HepG2 (cell line): ENCODE data around the gene PDGFD. TPM values are rescaled to one million over a fixed set of nuclear protein-coding genes. Genes with fewer than 3 reads are reported as not detected.

Experiments used
- ATAC-seq: fragments of 200-7000 bp; cut with Tn5 transposase; 3 replicates; pipeline ENCODE4 v1.9.1; 2020; ENCODE audit warnings: mild to moderate bottlenecking, moderate library complexity
- BruUV-seq: library from RNA; stranded (reverse); fragments of 400-500 nt; replicated peaks from 2 replicates; lab custom pipeline; 2021; lab: Mats Ljungman, UMichigan
- CTCF ChIA-PET: fragments of 300-600 bp; formaldehyde crosslinking; extraction: SDS; loops from one replicate; lab custom pipeline; 2021; ENCODE audit warnings: low total read pairs, inconsistent platforms, low intra/inter-chr PET ratio; lab: Yijun Ruan, JAX
- POLR2A ChIA-PET: fragments of 350-600 bp; sonication (Branson Sonifier 250); formaldehyde crosslinking; loops from one replicate; lab custom pipeline; 2020; ENCODE audit warnings: antibody characterized with exemption, inconsistent platforms; lab: Yijun Ruan, JAX
- DNase-seq: peaks from one replicate; pipeline ENCODE4 v3.0.0-alpha.2; 2015; ENCODE audit warnings: low spot score
- FAIRE-seq: peaks from 3 replicates; lab custom pipeline; 2011; peaks lifted over from hg19 to GRCh38; lab: Jason Lieb, UNC
- H2AFZ ChIP-seq: one replicate; pipeline ENCODE4 v1.6.1; 2011; ENCODE audit warnings: low read length, inconsistent platforms
- H3K27ac ChIP-seq: fragments of 300-600 bp; 3 replicates; pipeline ENCODE4 v1.8.0; 2011; ENCODE audit warnings: mixed run types, mild to moderate bottlenecking, mixed read lengths, low read length, inconsistent platforms; ENCODE audit not compliant: insufficient read depth; ENCODE audit errors: extremely low read length
- H3K27me3 ChIP-seq, 2 experiments: fragments of 200-600 bp in 1 of 2; 2 replicates in 1 of 2; 3 replicates in 1 of 2; pipeline versions ENCODE4 v1.6.0 to v1.8.0; 2011; ENCODE audit warnings: low read length in 2 of 2, mild to moderate bottlenecking in 2 of 2, moderate library complexity in 2 of 2, inconsistent platforms in 1 of 2; ENCODE audit not compliant: insufficient read depth in 2 of 2, control insufficient read depth in 1 of 2
- H3K36me3 ChIP-seq, 2 experiments: fragments of 200-600 bp in 1 of 2; replicated peaks in 1 of 2; 2 replicates in 1 of 2; 3 replicates in 1 of 2; pipeline versions ENCODE4 v1.5.1 to v1.8.0; 2011; ENCODE audit warnings: low read length in 2 of 2, inconsistent platforms in 1 of 2; ENCODE audit not compliant: insufficient read depth in 2 of 2, control insufficient read depth in 1 of 2
- H3K4me1 ChIP-seq: 2 replicates; pipeline ENCODE4 v1.5.1; 2012; ENCODE audit warnings: low read length, inconsistent platforms; ENCODE audit not compliant: insufficient read depth
- H3K4me2 ChIP-seq: 2 replicates; pipeline ENCODE4 v1.6.0; 2011; ENCODE audit warnings: low read depth, low read length, inconsistent platforms
- H3K4me3 ChIP-seq, 3 experiments: fragments of 200-600 bp in 1 of 3; sonication (generic), shearing (Covaris generic) in 1 of 3; replicated peaks in 1 of 3; 2 replicates each; pipeline ENCODE4 v1.5.1; 2011 to 2016; ENCODE audit warnings: low read length in 3 of 3, inconsistent platforms in 2 of 3, low read depth in 2 of 3, mild to moderate bottlenecking in 2 of 3, control low read depth in 1 of 3, mixed read lengths in 1 of 3; ENCODE audit not compliant: insufficient read depth in 1 of 3
- H3K79me2 ChIP-seq: one replicate; pipeline ENCODE4 v1.6.1; 2011; ENCODE audit warnings: low read length, inconsistent platforms; ENCODE audit not compliant: insufficient read depth
- H3K9ac ChIP-seq: 2 replicates; pipeline ENCODE4 v1.6.0; 2011; ENCODE audit warnings: mild to moderate bottlenecking, low read depth, low read length, inconsistent platforms; ENCODE audit not compliant: insufficient read depth
- H3K9me3 ChIP-seq: 2 replicates; pipeline ENCODE4 v1.5.1; 2012; ENCODE audit warnings: mild to moderate bottlenecking, low read length
- H4K20me1 ChIP-seq: 2 replicates; pipeline ENCODE4 v1.6.0; 2011; ENCODE audit warnings: inconsistent platforms, mild to moderate bottlenecking, low read length, moderate library complexity; ENCODE audit not compliant: insufficient read depth
- CENPBD1 ChIP-seq: sonication (generic); formaldehyde crosslinking; IDR thresholded peaks from 2 replicates; pipeline ENCODE4 v1.8.0; 2022; ENCODE audit warnings: missing genetic modification reagents, low read depth, mild to moderate bottlenecking, borderline replicate concordance
- ELF4 ChIP-seq: sonication (generic); formaldehyde crosslinking; IDR thresholded peaks from 2 replicates; pipeline ENCODE4 v1.5.0; 2020; ENCODE audit warnings: missing genetic modification reagents, mild to moderate bottlenecking, moderate library complexity, borderline replicate concordance
- PHF8 ChIP-seq: sonication (generic); formaldehyde crosslinking; IDR thresholded peaks from 2 replicates; pipeline ENCODE4 v1.5.0; 2020; ENCODE audit warnings: missing genetic modification reagents
- SMAD1 ChIP-seq: sonication (generic); formaldehyde crosslinking; IDR thresholded peaks from 2 replicates; pipeline ENCODE4 v1.4.0; 2020; ENCODE audit warnings: missing genetic modification reagents, low read depth, mild to moderate bottlenecking, borderline replicate concordance
- ZNF580 ChIP-seq: IDR thresholded peaks from 2 replicates; pipeline ENCODE4 v1.6.1; 2016; ENCODE audit warnings: low read depth, borderline replicate concordance
- ZNF740 ChIP-seq: sonication (generic); formaldehyde crosslinking; IDR thresholded peaks from 2 replicates; pipeline ENCODE4 v1.4.0; 2020; ENCODE audit warnings: missing genetic modification reagents
- ZNF749 ChIP-seq: sonication (generic); formaldehyde crosslinking; IDR thresholded peaks from 2 replicates; pipeline ENCODE4 v1.8.0; 2022; ENCODE audit warnings: mild to moderate bottlenecking, missing genetic modification reagents, moderate library complexity, borderline replicate concordance
- ZSCAN29 ChIP-seq: sonication (generic); formaldehyde crosslinking; conservative IDR thresholded peaks from 2 replicates; pipeline ENCODE4 v1.4.0; 2020; ENCODE audit warnings: mild to moderate bottlenecking, missing genetic modification reagents
- WGBS: methylation state at CpG from one replicate; pipeline ENCODE4 v1.1.6; 2017; ENCODE audit warnings: low lambda C conversion rate; 5-methylcytosine and 5-hydroxymethylcytosine counted together
- in situ Hi-C: cut with HindIII; loops from 2 replicates; pipeline ENCODE4 v1.10.0; 2017; ENCODE audit warnings: low pct_unique_long_range_greater_than_20kb; ENCODE audit not compliant: extremely low pct_ligation_motif_present
- intact Hi-C: fragments of 100-400 bp; cut with micrococcal nuclease; formaldehyde crosslinking; loops from one replicate; pipeline ENCODE4 v1.10.0; 2022; ENCODE audit not compliant: unreplicated experiment
- polyA plus RNA-seq, 8 experiments: library from polyadenylated mRNA; depleted of rRNA in 3 of 8; stranded (reverse) in 7 of 8; unstranded in 1 of 8; fragments of >200 nt; fragmentation: Illumina TruSeq in 4 of 8; extraction: Trizol in 4 of 8; gene quantifications; 2 replicates each; pipeline versions ENCODE4 v1.2.1 to v1.2.3, GENCODE V29; 2011 to 2016; ENCODE audit warnings: low read depth in 4 of 8, missing spikeins in 1 of 8, mixed read lengths in 1 of 8; ENCODE audit not compliant: insufficient read depth in 1 of 8
- total RNA-seq, 5 experiments: library from RNA; depleted of rRNA; stranded (reverse); fragments of >200 nt; fragmentation: Illumina TruSeq; extraction: Trizol; gene quantifications; 2 replicates each; pipeline ENCODE4 v1.2.3, GENCODE V29; 2016; ENCODE audit warnings: low read depth in 1 of 5

Gene PDGFD
- total and polyA plus RNA-seq, 2 of the 13 experiments (the other 11 are each of a cell fraction or from before 2014, with no cell fraction given), result 0.09 to 0.29 TPM

GRCh38 chr11:103960108-103960507 lies 203.8 kb downstream of the PDGFD start:
- no peak overlapping the region for H2AFZ ChIP-seq
- intact Hi-C loops (no loop called here), in situ Hi-C loops (no loop called here)
- ChIA-PET POLR2A (no interaction called here), CTCF (no interaction called here)
- TF ChIP-seq PHF8 (CRISPR knock-in tag) (no peak), ZSCAN29 (CRISPR knock-in tag) (no peak), ZNF580 (CRISPR knock-in tag) (no peak), ZNF749 (CRISPR knock-in tag) (no peak), CENPBD1 (CRISPR knock-in tag) (no peak), ZNF740 (CRISPR knock-in tag) (no peak)
- no peaks in the 10 kb centered on the region for H3K36me3 ChIP-seq
- no peak overlapping the region for H3K4me2 ChIP-seq
- ATAC-seq, result no peak
- no peak for DNase-seq
- H3K9me3 ChIP-seq, result peaks cover 9% of the 10 kb centered on the region; the same call in 1 of the 2 replicates
- no TSS peak for BruUV-seq
- H3K4me3 ChIP-seq, result no peak overlapping the region
- no peaks in the 10 kb centered on the region for H3K79me2 ChIP-seq
- no peak overlapping the region for H3K9ac ChIP-seq
- WGBS, result 0% methylated on average over 2 of the region's 2 CpGs
- H3K4me1 ChIP-seq, result no peaks in the 10 kb centered on the region
- H3K27me3 ChIP-seq, result no peaks in the 10 kb centered on the region
- H3K27ac ChIP-seq, result no peak overlapping the region
- no peak for FAIRE-seq
- no peaks in the 10 kb centered on the region for H4K20me1 ChIP-seq

GRCh38 chr11:103959279-103959942 lies 204.5 kb downstream of the PDGFD start:
- FAIRE-seq (no peak), ATAC-seq (no peak), DNase-seq (no peak)
- Histone ChIP-seq H3K4me3 (no peak overlapping the region), H3K9ac (no peak overlapping the region), H2AFZ (no peak overlapping the region), H3K36me3 (no peaks in the 10 kb centered on the region), H4K20me1 (no peaks in the 10 kb centered on the region), H3K79me2 (no peaks in the 10 kb centered on the region), H3K4me1 (no peaks in the 10 kb centered on the region), H3K9me3 (peaks cover 9% of the 10 kb centered on the region; the same call in 1 of the 2 replicates), H3K27ac (no peak overlapping the region), H3K27me3 (no peaks in the 10 kb centered on the region), H3K4me2 (no peak overlapping the region)
- intact Hi-C loops, result no loop called here
- in situ Hi-C loops, result no loop called here
- TF ChIP-seq SMAD1 (CRISPR knock-in tag) (no peak), ELF4 (CRISPR knock-in tag) (no peak)
- ChIA-PET CTCF (no interaction called here), POLR2A (no interaction called here)
- 19% methylated on average over 3 of the region's 3 CpGs for WGBS
- BruUV-seq, result no TSS peak
